Measurements from ENCODE around the gene SLC25A18.
A peak's percentile ranks its signal among the peaks of the same experiment; 100 is the strongest.

SLC25A18 gene

DNA sequence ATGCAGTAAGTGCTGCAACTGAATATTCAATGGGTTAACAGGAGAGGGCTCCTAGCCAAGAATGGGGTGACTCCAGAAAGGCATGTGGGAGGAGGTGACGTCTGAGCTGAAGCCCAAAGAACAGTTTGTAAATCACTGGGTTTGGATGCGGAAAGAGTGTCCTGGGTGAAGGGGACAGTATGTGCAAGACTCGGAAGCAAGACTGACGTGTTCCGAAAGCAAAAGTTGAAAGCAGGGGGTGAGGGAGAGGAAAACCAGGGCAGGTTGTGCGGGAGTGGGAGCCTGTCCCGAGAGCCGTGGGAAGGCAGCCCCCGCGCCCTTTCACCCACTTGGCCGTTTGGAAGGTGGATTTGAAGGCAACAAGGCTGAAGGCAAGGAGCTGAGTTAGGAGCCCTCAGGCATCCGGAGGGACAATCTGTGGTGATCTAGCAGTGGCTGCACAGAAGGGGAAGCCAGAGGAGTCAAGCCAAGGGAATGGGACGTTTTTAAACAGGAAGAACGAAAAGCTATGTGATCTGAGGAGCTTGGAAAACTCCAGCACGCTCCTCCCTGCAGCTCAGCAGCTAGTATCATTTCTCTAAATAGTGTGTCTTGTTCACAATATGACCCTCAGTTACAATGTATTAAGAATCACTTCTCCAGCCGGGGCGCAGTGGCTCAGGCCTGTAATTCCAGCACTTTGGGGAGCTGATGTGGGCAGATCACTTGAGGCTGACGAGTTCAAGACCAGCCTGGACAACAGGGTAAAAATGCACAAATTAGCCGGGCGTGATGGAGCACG lies 7.7 kb downstream of the SLC25A18 start:
- DNase-seq: peak; percentile 46

DNA sequence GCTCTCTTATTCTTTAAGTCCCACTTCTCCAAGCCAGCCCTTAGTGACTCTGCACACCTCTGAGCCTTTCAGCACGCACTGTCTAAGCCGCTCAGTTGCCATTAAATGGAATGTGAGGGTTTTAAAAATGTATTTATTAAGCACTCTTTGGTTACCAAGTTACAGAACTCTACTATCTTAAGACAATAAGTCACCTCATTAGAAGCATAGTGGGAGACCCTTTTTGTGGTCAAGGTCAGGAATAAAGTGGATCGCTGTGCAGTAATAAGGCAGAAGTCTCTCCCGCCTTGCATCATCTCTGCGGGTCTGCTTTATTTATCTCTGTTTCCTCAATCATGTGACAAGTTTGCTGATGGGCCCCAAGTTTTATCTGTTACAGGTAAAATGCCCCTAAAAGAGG lies 11.9 kb downstream of the SLC25A18 start:
- DNase-seq: no peak

DNA sequence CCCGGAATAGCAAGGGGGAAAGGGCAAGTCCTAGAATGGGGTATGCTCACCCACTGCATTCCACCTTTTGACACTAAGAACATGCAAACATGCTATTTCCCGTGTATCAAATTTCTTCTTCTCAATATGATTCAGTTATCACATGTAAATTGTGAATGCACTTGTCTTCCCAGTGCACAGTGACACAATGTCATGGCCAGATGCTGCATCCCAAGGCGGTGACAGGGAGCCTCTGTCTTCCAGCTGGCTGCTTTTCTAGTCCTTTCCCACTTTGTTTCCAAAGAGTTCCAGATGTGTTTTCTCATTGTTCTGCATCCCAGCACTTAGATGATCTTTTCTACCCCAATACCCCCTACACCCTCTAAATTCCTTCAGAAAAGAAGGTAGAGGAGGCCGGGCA lies 12.4 kb downstream of the SLC25A18 start:
- DNase-seq: no peak

DNA sequence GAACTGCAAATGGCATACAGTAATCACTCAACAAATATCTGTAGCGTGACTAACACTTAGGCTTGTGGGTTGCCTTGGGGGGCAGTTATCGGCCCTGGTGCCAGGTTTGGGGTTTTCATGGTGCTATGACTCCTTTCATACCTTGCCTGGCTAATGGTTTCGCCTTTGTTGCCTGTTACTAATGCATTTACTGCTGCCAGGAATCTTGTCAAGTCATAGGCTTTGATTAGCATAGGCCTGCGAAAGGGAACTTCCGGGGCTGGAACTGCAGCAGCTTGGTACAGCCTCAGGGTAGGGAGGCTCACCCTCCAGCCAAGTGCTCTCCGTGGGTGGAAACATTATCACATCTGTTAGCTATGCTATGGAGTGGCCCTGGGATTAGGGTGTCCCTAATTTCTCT lies 13.2 kb downstream of the SLC25A18 start:
- peak; percentile 76 for DNase-seq

DNA sequence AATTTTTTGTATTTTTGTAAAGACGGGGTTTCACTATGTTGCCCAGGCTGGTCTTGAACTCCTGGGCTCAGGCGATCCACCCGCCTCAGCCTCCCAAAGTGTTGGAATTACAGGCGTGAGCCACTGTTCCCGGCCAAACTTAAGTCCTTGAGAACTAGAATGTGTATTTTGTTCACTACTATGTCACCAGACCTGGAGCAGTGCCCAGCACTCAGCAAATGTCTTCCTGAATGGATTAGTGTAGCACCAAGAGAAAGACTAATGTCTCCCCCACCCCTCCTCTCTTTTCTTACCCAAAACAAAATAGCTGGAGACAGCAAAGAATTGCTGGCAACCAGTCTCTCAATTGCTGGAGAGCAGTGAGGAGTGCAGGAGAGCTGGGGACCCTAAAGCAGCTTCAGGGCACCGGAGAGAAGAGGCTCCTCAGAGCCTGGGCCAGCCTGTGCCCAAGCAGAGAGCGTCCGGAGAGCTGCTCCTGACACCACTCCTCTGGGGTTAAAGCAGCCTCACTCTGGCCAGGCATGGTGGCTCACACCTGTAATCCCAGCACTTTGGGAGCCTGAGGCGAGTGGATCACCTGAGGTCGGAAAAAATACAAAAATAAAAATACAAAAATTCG lies 14.9 kb downstream of the SLC25A18 start:
- peak; percentile 51 for DNase-seq

DNA sequence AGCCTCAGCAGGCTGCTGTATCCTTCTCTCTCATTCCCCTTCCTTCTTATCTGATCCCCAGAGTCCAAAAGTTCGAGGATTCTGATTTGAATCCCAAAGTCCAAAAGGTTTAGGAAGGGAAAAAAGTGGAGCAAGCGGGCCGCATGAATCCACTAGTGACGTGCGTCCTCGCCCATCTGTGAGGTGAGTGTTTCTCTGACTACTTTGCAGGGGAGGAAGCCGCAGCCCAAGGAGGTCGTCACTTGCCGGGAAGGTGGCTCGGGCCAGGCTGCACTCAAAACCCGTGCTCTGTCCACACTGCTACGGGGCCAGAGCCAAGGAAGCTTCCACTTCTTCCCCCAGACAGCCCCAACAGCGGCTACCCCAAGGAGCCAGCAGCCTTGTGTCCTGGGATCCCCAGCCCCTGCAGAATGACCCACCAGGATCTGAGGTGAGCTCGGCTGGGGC lies 16.3 kb downstream of the SLC25A18 start:
- no peak for DNase-seq

DNA sequence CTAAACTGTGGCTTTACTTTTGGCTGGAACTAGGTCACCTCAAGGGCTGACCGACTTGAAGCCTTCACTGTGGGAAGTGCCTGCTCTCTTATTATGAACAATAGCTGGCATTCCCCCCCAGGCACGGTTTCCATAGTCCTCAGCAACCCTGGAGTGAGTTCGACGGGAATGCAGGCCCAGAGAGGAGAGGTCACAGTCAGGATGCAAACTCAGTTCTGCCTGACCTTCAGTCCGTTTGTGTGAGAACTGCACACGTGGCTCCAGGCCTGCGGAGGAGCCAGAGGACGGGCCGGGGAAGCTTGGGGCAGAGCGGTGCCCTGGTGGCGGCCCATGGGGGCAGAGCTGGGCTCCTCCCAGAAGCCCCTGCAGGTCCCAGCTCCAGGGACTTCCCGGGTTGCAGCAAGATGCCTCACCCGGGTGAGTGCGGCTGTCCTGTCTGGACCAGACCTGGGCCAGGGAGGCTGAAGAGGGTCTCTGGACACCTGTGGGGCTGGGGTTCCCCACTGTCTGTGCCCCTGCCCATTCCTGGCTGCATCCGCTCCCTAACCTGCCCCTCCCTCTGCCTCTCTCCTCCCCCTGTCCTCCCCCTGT lies 17.2 kb downstream of the SLC25A18 start:
- no peak for DNase-seq

DNA sequence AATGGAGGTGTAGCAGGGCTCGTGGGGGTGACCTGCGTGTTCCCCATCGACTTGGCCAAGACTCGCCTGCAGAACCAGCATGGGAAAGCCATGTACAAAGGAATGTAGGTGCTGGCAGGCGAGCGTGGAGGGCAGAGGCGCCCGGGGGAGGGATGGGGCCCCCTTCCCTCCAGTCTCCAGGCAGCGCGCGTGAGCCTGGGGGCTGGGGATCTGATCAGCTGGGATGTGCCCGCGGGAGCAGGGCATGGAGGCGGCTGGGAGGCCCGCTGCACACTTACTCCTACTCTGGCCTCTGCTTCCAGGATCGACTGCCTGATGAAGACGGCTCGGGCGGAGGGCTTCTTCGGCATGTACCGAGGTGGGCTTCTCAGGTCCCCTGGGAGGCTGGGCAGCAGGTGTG lies 17.8 kb downstream of the SLC25A18 start:
- no peak for DNase-seq

DNA sequence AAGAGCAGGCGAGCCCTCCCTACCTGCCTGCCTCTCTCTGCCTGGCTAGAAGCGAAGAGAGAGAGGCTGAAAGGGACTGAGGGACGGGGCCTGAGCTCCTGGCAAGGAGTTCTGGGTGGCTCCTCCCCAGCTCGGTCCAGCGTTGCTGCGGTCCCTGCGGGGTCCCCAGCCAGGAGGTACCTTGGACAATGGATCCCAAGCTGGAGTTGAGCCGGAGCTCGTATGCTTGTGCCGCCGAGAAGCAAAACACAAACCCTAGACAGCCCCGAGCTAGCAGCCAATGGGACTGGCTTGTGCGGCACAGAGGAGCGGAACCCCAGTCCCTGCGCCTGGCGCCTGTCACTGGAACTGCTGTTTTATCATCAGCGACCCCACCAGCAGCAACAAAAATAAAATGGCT lies 18.3 kb downstream of the SLC25A18 start:
- no peak for DNase-seq

DNA sequence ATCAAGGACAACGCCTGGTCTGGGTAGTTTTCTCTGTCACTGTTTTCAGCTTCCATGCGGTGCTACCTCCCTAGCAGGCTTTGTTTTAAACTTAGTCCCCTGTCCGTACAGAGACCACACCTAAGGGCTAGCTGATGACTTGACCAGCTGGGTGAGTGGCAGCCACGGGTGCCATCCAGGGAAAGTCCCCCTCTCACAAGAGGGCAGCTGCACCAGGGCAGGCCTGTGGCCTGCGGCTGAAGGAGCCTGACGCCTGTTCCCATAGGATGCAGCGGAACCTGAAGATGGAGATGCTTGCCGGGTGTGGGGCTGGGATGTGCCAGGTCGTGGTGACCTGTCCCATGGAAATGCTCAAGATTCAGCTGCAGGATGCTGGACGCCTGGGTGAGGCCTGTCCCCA lies 19.9 kb downstream of the SLC25A18 start:
- DNase-seq: no peak

DNA sequence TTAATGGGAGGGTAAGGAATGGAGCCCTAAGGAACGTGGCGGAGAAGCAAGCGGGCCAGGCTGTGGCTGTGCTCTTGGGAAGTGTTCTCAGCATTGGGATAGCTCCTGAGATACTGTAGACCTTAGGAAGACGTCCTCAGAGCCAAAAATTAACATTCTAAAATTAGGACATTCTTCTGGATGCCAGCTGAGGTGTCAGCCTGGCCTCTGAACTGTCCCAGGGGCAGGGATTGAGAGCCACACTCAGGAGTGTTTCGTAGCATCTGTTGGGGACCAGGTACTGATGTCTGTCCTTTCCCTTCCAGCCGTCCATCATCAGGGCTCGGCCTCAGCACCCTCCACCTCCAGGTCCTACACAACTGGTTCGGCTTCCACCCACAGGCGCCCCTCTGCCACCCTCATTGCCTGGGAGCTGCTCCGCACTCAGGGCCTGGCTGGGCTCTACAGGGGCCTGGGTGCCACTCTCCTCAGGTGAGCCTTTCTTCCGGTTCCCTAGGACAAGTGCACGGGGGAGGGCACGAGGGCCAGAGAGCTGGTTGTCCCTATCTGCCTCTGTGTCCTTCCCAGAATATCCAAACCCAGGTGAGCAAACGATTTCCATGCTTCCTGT lies 23.6 kb downstream of the SLC25A18 start:
- no peak for DNase-seq

DNA sequence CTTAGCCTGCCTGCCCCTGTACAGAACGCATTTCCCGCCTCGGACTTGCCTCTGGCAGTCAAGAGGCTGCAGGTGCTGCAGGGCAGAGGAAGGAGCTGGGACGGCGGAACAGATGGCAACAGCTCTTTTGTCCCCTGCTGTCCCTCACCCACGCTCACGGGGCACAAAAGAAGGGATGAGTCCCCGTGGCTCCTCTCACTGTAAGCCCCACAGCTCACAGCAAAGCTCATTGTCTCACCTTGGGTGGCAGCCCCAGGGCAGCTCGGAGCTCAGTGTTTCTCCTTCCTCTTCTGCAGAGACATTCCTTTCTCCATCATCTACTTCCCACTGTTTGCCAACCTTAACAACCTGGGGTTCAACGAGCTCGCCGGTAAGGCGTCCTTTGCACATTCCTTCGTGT lies 24.3 kb downstream of the SLC25A18 start:
- DNase-seq: no peak

DNA sequence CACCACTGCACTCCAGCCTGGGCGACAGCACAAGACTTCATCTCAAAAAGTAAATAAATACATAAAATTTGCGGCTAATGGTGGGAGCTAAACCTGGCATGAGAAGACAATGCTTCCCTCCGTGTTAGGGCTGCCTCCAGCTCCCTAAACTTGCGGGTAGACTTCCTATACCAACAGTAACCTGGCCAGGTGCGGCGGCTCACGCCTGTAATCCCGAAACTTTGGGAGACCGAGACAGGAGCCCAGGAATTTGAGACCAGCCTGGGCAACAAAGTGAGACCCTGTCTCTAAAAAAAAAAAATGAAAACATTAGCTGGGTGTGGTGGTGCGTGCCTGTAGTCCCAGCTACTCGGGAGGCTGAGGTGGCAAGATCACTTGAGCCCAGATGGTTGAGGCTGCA lies 25.3 kb downstream of the SLC25A18 start:
- no peak for DNase-seq

DNA sequence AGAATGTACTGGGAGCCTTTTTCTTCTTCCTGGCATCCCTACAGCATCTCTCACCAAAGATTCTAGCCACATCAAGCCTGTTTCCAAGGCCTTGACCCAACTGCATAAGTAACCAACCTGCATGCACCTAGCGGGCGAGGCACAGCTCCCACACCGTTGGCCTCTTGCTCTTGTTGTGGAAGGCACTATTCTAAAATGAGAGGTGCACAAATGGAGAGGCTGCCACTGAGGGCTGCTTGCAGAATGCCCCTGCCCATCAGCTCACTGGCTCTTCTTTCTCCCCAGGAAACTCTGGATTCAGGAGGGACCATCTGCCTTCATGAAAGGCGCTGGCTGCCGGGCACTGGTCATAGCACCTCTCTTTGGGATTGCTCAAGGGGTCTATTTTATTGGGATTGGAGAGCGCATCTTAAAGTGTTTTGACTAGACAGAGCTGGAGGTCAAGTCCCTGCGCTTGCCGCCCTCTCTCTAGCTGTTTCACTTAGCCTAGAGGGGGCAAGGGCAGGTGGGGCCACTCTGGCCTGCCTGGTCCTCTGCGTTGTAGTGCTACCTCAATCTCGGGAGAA lies 26.6 kb downstream of the SLC25A18 start:
- no peak for DNase-seq

DNA sequence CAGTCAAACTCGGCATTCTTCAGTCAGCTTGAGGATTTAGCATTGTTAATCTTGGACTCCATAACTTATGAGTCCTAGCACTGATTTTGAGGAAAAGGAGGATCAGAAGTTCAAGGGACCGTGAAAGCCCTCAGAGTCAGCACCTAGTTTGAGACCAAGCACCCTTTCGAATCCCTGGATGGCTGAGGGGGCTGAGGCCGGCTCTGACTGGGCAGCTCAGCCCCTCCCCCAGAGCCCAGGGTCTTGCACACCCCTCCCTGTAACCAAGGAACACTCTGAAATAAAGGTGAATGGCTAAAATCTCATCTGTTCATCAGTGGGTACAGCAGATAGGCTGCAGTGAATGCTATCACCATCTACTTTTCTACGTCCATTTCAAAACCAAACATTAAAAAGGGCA lies 27.3 kb downstream of the SLC25A18 start:
- no peak for DNase-seq

DNA sequence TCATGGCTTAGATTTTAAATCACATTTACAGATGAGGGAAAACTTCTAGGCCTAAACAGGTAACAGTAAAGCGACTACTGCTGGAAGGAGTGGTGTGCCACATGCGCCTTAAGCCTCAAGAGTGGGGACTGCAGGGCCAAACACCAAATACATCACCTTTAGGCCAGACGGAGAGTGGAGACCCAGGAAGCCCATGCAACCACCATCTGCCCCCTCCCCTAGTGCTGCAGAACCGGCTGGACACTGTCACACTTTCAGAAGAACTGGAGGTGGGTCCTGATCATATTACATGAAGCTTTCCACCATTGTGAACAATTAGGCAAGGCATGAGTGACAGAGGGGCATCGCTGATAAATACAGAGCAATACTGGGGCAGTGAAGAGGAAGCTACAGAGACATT lies 28.9 kb downstream of the SLC25A18 start:
- DNase-seq: no peak

DNA sequence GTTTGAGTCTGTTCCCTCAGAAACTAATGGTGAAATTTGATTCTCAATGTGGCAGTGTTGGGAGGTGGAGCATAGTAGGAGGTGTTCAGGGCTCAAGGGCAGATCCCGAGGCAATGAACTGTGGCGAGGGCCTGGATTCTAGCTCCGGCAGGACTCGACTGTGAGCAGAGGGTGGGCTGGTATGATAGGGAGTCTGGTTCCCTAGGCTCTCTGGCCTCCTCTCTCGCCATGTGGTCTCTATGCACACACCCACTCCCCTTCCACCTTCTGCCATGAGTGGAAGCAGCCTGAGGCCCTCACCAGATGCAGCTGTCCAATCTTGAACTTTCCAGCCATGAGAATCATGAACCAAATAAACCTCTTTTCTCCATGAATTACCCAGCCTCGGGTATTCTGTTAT lies 32.9 kb downstream of the SLC25A18 start:
- DNase-seq: no peak

DNA sequence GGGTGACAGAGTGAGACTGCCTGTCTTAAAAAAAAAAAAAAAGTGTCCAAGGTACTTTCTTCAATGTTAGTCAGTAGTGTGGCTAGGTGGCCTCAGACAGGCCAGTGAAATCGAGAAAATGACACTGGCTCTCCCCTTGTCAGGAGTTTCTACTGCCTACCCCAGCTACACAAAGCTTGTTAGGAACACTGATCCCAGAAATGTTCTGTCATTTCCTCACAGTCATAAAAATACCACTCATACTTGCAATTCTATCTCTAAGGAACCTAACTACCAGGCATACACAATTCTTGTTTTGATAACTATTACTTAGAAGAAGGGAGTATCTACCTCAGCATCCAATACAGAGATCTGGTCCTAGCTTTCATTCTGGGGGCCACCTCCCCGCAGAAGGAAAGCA lies 33.9 kb downstream of the SLC25A18 start:
- DNase-seq: no peak

DNA sequence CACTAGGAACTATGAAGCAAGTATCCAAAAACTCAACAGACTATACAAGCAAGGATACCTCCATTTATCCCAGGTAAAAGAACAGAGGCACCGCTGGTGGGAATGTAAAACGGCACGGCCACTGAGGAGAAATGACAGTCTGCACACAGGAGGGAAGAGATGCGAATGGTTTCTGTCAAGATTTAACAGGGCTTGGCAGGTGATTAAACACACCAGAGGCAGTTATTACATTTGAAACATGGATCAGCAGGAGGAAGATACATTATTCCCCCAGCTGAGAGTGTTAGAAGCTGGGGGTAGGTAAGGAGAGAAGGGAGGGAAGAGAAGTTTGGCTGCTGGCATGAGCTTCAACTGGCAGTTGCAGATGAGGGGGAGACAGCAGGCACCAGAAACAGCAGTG lies 35.0 kb downstream of the SLC25A18 start:
- no peak for DNase-seq

DNA sequence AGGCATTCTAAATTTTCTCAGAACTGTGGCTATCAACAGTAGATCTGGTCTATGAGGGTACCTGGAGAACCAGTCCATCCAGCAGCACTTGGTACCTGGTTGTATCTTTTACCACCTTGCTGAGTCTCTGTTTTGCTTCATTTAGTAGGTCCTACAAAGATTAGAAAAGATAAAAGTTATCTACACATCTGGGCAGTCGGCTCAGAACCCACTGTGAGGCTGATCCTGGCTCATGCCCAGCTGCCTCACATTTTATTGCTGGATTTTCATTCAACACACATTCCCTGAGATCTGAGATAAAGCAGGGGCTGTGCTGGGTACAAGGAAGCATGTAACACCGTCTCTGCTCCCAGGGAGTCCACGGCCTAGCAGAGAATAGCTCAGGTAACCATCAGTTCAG lies 37.7 kb downstream of the SLC25A18 start:
- DNase-seq: no peak

DNA sequence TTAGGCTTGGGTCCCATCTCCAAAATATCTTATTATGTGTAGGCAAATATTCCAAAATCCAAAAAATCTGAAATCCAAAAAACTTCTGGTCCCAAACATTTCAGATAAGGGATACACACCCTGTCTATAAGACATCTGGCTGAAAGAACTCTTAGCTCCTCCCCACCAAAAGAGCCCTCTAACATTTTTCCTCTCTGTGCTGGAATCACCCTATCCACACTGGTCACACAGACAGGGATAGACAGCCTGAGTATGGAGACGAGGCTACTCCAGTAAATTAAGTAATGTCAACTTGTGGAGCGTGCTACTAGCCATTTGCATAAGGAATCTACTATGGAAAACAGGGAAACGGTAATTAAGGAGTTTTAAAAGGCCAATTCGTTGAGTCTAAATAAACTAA lies 40.4 kb downstream of the SLC25A18 start:
- no peak for DNase-seq

DNA sequence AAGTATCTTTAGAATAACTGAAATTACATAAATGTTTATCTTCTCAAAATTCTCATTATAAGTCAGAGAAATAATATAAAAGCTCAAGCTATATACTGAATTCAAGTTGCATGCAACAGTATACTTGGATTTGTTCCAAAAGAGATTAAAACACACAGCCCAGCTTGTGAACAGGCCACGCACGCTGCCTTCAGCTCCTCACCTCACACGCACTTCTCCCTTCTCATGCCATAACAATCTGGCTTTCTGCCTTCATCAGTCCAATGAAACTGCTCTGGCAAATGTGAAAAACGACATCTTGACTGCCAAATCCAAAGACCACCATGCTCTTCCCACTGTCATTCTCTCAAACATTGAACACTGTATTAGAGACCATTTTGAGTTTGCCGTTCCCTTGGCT lies 43.2 kb downstream of the SLC25A18 start:
- peak; percentile 47 for DNase-seq

DNA sequence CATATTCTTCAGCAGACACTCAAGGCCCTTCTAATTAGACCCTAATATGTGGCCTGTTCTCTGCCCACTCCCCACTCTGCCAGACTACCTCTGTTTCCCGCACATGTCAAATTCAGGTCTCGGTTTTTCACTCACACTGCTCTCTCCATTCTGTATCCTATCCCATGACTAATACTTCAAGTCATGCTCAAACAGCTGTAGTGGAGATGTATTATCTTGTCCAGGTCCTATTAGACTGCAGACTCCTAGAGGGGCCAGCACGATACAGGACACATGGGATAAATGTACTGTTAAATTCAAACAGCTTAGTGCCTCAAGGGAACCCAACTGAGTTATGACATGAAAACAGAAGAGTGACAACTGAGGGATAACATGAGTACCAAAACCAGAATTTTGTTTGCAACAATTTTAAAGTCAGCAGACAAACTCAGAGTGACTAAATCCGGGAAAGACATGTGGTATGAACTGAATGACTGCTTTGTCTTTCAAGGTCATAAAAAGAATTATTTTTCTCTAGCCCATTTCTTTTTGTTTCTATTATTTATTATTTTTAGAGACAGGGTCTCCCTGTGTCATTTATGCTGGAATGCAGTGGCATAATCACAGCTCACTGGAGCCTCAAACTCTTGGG lies 44.7 kb downstream of the SLC25A18 start:
- DNase-seq: no peak

All from fibroblast of skin of scalp (primary cell).